GM18519 (cell line): ENCODE measurements around the gene ATP2A2.

Source experiments
- ATAC-seq: cut with Tn5 transposase; IDR thresholded peaks from one replicate; pipeline ENCODE4 v1.9.1; 2021; ENCODE audit warnings: mild to moderate bottlenecking, moderate library complexity; ENCODE audit not compliant: unreplicated experiment, low FRiP score

ATP2A2 gene

DNA sequence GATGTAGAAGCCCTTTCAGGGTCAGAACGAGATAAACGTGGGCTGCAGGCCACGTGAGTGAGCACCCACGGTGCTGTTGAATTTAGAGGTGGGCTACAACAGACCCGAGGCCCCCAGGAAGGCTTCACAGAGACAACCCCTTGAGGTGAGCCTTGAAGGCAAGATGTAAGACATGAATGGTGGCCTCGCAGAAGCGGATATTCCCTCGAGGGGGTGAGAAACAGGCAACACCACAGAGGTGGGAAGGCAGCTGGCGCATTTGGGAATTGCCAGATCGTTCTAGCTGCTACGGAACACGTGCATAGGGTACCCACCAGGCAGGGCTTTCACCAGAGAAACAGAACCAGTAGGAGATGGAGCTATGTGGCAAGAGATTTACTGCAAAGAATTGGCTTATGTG is 22.6 kb upstream of the ATP2A2 start:
- no peak for ATAC-seq

DNA sequence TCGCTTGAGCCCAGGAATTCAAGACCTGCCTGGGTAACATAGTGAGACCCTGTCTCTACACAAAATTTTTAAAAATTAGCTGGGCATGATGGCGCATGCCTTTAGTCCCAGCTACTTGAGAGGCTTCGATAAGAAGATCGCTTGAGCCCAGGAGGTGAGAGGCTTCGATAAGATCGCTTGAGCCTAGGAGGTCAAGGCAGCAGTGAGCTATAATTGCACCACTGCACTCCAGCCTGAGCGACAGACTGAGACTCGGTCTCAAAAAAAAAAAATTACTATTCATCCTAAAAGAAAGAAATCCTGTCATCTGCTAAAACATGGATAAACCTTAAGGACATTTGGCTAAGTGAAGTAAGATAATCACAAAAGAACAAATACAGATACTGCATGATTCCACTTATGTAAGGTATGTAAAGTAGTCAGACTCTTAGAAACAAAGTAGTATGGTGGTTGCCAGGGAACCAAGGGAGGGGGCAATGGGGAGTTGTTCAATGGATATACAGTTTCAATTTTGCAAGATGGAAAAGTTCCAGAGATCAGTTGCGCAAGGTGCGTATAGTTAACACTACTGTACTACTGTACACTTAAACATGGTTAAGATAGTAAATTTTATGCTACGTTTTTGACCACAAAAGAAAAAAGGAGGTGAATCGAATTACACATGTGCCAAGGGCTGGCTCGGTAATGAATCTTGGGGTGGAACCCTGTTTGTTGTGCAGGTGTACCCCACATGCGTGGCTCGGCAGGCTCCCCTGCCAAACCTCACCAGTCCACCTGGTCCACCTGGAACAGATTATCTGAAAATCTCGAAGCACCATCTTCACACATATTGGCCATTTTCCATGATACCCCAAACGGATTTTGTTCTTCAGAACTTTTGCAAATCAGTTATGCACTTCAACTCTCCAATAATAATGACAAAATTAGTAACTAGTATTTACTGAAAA is 18.3 kb upstream of the ATP2A2 start:
- ATAC-seq: no peak

DNA sequence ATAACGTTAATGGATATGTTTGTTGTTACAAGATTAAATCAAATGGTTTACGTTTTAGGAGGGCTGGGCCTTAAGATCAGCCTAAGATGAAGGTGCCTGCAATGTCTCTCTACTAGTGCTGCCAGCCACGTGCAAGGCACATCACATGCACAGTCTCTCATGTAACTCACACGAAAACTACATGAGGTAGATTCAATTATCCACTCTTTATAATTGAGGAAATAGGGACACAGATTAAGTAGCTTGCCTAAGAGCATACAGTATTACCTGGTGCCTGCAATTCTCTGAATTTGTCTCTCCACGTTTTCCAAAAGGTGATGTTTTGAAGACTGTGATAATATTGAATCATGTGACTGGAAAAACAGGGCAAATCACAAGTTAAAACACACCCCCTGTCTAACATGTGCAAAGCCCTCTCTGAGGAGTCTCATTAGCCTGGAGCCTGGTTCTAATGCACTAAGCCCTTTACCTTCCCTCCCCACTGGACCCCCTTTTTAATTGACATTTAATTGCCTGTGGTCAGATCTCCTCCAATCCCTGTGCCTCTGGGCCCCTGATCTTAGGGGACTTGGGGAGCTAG is 14.6 kb upstream of the ATP2A2 start:
- ATAC-seq: no peak

DNA sequence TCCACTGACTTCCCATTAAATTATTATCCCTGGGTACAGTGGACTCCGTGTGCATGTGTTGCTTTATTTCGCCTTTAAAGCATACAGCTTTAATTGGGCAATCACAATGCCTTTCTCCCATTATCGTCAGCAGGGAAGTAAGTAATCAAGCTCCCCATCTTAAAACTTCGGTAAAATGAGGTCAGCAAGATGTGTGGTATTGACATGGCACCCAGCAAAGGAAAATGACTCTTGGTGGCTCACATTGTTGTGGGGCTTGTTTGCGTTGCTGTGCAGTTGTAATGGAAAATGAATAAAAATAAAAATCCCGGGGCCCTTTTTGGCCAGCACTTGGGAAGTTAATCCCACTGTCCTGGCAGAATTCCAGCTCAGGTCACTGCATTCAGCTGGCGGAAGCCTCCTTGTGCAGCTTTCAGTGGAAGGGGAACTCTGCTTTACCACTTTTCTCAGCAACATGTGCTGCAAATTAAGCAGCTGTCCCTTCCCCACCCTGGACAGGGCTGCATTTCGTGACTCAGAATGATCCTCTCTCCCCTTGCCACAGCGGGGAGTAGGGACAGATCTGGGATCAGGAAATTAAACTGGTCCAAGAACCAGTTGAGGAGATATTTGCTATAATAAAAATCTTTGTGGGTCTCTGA is 13.9 kb upstream of the ATP2A2 start:
- no peak for ATAC-seq

DNA sequence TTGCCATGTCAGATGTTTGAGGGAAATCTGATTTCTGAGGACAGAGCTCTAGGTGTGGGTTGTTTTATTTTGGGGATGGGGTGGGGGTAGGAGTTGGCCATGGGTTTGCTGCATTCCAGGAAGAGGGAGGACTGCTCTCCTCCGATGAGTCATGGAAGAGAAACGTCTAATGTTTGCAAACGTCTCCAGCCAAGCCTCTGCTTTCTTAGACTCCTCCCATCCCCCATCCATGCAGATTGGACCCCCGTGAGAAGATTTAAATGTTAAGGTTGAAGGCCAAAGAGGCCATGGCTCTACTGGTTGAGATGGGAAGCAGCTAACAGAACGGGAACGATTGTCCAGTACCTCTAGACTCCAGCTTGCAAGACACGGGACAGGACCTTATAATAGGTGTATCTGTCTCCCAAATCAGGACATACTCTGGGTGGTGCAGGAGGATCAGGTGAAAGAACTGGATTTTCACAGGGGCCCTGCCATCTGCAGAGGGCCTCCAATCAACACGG is 11.4 kb upstream of the ATP2A2 start:
- no peak for ATAC-seq

DNA sequence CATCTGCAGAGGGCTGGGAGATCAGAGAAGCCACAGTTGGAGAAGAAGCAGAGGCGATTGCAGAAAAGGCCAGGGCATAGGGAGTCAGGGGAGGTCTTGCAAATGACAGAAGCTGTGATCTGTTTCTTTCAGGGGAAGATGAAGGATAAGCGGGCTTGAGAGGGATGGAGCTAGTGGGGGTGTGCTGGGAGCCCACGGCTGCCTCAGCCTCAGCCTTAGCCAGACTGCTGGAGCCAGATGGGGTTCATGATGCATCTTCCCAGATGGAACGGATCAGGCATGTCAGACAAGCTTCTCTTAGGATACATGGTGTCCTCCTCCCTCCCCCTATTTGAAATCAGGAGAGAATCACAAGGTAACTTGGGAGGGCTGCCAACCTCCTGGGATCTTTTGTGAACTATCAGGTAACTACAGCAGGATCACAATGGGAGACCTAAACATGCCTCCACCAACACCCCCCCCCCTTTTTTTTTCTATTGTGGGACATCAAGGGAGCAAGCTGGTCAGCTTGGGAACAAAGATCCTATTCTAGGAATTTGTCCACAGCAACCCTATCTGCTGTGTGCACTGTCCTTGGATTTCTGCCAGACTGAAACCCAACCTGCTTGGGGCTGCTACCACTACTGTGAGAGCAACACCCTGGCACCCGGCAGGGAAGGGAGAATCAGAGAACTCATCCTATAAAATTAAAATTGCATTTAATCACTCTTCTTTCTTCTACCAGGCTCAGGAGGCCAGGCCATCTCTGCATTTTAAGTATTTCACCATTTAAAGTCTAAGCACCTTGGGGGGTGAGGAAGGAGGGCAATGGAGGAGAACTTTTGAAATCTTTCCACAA is 10.7 kb upstream of the ATP2A2 start:
- no peak for ATAC-seq

DNA sequence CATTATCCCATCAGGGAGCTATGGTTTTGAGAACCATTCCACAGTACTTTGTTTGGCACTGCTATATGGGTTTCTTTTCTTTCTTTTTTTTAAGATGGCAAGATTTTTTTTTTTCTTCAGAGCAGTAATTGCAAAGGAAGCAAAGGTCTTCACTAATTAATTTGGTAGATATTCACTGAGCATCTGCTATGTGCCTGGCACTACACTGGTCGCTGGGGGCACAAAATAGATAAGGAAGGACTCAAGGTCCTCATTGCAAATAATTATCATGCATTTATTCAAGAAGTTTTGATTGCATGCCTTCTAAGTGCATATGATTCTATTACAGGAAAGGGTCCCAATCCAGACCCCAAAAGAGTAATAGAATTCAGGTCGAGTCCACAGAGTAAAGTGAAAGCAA is 10.0 kb upstream of the ATP2A2 start:
- no peak for ATAC-seq

DNA sequence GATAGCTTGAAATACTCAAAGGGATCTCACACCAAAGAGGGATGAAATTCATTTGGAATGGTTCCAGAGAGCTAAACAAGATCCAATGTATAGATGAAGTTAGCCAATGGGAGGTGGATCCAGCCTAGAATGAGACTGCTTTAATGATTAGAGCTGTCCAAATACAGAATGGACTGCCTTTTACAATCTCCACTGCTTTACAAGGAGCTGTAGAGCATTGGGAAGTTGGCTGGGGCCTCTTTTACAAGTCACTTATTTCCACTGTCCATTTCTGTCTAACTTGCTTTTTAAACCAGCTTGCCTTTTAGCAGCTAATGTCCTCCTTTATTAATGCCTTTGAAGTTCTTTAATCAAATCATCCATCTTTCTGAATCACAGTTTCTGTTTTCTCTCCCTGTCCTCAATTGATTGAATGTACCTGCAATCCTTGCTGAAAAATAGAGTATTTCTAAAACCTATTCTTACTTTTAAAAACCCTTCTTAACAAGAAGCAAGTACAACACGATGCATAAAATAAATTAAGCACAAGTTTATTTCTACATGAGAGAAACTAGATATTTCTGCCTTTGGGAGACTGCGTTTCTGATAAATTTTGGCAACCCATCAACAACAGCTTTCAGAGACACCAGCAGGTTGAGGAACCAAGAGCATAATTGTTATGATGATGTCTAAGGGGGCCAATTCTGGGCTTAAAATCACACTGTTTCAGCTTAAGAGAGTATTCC is 3.4 kb upstream of the ATP2A2 start:
- ATAC-seq: no peak

DNA sequence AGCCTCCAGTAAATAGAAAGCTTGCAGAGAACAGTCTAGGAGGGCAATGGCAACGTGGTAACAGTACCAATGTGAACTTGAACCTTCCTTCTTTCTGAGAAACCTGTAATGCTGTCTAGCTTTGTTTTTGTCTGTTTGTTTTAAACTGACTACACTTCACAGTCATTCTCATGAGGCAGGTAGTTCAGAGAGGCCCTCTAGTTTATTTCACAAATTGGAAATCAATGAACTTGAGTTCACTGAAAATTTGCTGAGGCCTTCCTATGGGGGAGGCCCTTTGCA is 2.9 kb upstream of the ATP2A2 start:
- no peak for ATAC-seq

DNA sequence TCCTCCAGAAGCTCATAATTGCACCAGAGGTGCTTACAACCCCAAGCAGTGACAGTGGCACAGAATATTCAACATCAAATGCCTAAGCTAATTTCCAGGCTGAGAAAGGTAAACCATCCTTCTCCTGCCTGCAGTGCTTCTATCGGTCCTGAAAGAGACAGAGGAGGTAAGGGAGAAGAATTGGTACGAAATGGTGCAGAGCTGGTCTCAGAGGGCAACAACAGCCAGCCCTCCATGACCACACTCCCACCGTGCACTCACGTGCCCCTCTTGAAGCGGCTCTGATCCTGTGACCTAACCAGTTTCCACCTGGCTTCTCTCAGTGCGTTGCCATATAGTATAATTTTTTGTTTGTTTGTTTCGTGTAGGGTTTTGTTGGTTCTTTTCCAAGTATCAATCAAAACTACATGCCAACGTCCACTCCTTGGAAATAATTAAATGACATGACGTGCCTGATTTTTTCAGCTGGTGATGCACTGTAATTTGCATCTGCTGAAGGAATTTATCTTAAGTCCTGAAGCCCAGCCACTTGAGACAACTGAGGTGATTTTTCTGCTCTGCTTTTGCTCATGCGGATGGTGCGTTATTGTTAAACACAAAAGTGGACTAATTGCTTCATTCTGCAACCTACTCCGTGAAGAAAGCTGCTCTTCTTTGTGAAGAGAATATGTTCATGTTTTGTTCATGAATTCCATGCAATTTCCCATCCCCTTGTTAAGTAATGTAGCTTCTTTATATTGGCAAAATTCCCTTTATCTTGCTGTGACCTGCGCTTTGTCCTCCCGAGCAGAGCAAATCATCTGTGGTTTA is 1.3 kb upstream of the ATP2A2 start:
- no peak for ATAC-seq

DNA sequence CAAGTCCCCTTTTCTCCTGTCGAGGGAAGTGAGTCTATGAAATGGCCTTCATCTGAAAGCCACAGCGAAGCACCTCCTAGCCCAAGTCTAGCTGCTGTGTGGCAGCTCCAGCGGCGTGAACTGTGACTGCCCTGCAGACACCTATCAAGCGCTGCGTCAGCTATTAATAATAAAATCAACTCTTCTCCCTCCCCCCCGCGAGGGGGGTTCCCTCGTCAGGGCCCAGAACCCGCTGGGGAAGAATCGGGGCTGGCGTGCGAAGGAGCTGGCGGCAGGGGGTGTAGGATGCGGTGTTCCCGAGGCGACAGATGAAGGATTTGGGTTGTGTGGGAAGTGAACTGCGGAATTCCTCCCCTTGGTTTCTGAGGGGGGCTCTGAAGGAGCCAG is 662 bp upstream of the ATP2A2 start:
- ATAC-seq: no peak

DNA sequence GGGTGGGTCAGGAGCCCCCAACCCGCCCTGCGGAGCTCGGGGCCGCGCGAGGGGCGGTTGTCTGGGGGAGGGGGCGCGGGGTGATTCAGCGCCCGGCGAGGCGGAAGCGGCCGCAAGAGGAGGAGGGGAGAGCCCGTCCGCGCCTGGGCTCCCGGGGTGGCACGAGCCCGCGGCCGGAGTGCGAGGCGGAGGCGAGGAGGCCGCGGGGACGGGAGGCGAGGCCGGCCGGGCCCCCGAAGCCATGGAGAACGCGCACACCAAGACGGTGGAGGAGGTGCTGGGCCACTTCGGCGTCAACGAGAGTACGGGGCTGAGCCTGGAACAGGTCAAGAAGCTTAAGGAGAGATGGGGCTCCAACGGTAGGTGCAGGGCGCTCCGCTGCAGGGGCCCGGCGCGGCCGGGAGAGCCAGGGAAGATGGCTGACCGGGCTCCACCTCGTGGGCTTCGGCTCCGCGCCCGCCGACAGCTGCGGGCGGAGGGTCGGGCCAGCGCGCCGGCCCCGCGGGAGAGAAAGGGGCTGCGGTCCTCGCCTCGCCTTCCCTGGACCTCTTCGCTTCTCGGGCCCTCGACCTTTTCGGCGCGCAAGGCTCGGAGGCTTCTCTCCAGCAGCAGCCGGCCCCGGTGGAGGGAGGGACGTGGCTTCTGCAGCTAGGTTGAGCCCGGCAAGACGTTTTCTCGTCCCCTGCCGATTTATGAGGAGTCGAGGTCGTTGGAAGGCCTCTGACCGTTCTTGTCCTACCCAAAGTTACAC is 677 bp downstream of the ATP2A2 start:
- peak; percentile 7 for ATAC-seq

DNA sequence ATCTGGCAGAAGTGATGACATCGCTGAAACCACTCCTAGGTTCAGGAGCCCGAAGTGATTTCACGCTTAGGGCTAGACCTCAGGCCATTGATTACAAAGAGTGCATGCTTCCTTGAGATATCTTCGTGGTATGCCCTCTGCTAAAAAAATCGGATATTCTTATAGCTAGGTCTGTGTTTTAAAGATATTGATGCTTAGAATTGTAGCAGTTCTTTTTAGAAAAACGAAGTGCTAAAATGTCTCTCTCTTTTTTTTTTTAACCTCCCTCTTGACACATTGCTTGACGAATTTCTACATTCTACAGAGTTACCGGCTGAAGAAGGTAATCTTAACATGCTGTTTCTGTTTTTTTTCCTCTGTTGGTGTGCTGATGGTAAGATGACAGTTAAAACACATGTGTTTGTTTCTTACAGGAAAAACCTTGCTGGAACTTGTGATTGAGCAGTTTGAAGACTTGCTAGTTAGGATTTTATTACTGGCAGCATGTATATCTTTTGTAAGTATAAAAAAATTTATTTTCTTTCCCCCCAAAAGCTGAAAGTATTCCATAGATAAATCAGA is 1.3 kb downstream of the ATP2A2 start:
- no peak for ATAC-seq

DNA sequence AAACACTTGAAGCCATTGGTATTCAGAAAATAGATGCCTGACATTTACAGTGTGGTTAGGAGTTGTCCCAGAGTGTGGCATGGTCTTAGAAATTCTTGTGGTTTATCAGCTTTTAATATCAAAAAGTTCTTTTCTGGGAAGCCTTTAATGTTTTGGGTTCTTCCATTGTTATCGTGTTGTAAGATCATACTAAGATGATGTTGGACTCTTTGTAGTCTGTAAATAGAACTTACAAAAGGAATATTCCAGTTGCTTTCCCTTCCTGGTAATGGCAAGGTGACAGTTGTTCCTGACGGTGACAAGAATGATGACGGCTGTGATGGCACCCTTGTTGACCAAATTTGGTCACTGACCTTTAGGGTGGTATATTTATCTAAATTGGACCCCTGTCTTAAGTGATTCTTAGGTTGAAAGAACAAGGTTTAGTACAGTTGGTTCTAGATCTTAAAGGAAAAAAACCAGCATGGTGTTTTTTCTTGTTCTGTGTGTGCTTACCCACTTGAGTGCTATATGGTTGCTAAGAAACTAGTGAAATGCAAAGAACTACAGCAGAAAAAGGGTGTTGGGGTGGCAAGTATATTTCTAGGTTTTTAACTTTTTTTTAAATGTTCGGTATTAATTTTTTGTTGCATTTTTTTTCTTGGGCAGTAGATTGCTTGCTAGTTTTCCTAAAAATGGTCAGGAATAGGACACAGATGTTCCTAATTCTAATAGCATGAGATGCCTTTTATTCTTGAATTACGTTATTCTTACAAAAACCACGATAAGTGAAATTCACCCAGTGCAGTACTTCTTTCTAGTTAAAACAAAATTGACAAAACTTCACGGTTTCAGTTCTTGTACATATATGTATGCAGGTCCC is 2.1 kb downstream of the ATP2A2 start:
- no peak for ATAC-seq

DNA sequence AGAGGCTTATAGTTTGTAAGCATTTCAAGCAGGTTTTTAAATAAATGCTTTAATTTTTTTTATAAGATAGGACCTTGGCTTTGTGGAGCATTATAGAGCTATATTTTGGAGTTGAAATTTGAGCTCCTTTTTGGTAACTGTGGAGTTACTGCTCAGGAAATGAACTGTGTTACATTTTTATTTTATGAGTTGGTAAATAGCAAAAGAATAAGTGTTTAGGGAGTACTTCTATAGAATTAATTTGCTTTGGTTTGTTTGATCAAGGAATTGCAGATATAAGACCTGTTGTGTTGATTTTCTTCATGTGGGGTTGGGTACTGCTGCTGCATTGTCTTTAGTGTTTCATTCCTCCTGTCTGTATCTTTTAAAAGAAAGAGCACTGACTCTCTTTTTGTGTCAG is 3.5 kb downstream of the ATP2A2 start:
- no peak for ATAC-seq

DNA sequence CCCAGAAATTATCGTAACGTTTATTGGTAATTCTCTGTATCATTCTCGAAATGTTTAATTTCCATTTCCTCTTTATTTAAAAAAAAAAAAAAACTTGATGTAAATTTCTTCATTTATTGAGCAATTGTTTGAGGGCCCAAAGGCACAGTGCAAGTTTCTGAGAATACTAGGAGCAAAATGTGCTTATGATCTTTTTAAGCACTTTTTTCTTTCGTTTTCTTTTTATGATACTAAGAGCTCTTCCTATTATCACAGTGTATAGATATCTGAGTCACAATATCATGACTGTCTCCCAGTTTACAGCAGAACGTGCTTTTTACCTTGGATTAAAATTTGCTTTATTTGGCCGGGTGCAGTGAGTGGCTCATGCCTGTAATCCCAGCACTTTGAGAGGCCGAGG is 5.6 kb downstream of the ATP2A2 start:
- no peak for ATAC-seq

DNA sequence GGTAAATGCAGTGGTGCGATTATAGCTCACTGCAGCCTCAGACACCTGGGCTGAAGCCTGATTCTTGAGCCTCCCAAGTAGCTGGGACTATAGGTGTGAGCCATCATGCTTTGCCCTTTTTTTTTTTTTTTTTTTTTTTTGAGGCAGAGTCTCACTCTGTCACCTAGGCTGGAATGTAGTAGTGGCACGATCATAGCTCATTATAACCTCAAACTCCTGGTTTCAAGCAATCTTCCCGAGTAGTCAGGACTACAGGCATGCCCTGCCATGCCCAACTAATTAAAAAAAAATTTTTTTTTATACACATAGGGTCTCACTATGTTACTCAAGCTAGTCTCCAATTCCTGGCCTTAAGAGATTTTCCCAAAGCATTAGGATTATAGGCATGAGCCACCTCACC is 6.9 kb downstream of the ATP2A2 start:
- ATAC-seq: no peak
